Measurements from ENCODE around the gene PAH.

Gene PAH

GRCh38 chr12:102793921-102794320 is 123.1 kb downstream of the PAH start:
- TF ChIP-seq, protein P1, sequence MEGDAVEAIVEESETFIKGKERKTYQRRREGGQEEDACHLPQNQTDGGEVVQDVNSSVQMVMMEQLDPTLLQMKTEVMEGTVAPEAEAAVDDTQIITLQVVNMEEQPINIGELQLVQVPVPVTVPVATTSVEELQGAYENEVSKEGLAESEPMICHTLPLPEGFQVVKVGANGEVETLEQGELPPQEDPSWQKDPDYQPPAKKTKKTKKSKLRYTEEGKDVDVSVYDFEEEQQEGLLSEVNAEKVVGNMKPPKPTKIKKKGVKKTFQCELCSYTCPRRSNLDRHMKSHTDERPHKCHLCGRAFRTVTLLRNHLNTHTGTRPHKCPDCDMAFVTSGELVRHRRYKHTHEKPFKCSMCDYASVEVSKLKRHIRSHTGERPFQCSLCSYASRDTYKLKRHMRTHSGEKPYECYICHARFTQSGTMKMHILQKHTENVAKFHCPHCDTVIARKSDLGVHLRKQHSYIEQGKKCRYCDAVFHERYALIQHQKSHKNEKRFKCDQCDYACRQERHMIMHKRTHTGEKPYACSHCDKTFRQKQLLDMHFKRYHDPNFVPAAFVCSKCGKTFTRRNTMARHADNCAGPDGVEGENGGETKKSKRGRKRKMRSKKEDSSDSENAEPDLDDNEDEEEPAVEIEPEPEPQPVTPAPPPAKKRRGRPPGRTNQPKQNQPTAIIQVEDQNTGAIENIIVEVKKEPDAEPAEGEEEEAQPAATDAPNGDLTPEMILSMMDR (conservative IDR thresholded peaks at IDR 0.05; ENCODE audit: low read length): no peak
- no peak overlapping the region for H3K4me3 ChIP-seq (ENCODE audit: low read length)
- DNase-seq (ENCODE audit: low read depth): no peak
